Activated naive CD4-positive, alpha-beta T cell treated with anti-CD3 and anti-CD28 coated beads for 36 hours (primary cell): Measurements from ENCODE around the gene AP3B2. TPM values are rescaled to one million over a fixed set of nuclear protein-coding genes. Genes with fewer than 3 reads are reported as not detected.

Experiments used
- CTCF ChIA-PET: fragments of 350-600 bp; sonication (Branson Sonifier 250); formaldehyde crosslinking; loops from one replicate; lab custom pipeline; 2021; ENCODE audit warnings: antibody characterized with exemption; lab: Charles Lee
- DNase-seq: peaks from one replicate; pipeline ENCODE4 v3.0.0-alpha.2; 2020
- H3K27ac Mint-ChIP-seq: one replicate; pipeline ENCODE4 v1.8.0; 2021; ENCODE audit warnings: mild to moderate bottlenecking, mixed read lengths
- H3K27me3 Mint-ChIP-seq: one replicate; pipeline ENCODE4 v1.8.0; 2021; ENCODE audit warnings: low read depth, mixed read lengths
- H3K36me3 Mint-ChIP-seq: one replicate; pipeline ENCODE4 v1.8.0; 2021; ENCODE audit warnings: low read depth, mixed read lengths
- H3K4me1 Mint-ChIP-seq: one replicate; pipeline ENCODE4 v1.8.0; 2021; ENCODE audit warnings: low read depth, mixed read lengths
- H3K4me3 Mint-ChIP-seq: one replicate; pipeline ENCODE4 v1.8.0; 2021; ENCODE audit warnings: mild to moderate bottlenecking, moderate library complexity, mixed read lengths
- H3K9me3 Mint-ChIP-seq: one replicate; pipeline ENCODE4 v1.8.0; 2021; ENCODE audit warnings: mixed read lengths
- intact Hi-C: fragments of 100-400 bp; cut with micrococcal nuclease; formaldehyde crosslinking; loops from one replicate; pipeline ENCODE4 v1.15.1; 2023
- total RNA-seq, 2 experiments: library from RNA; stranded (reverse); gene quantifications; one replicate each; pipeline ENCODE4 v1.2.3, GENCODE V29; 2021

The AP3B2 gene
- total RNA-seq, 2 experiments from 2014 or later = 0.37 to 0.52 TPM

DNA sequence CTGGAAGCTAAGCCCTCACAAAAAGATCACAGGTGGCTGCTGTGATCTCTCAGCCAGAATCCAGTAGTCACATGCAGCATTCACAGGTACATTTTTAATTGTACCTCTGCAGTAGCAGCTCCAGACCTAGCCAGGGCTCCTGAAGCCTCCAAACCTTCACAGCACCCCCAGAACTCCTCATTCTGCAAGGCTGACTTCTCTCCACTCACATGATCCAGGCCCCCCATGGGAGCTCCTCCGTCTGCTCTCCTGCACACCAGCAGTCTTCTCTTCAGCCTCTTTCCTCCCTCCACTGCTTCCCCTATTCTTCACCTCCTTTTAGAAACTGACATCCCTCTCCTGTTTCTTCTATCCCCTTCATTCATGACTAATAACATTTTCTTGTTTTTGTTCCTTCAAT lies 49.3 kb downstream of the AP3B2 start:
- intact Hi-C loops = no loop called here
- DNase-seq = no peak
- no peaks in the 10 kb centered on the region for H3K36me3 Mint-ChIP-seq
- no peaks in the 10 kb centered on the region for H3K4me1 Mint-ChIP-seq
- H3K9me3 Mint-ChIP-seq = no peaks in the 10 kb centered on the region
- no peak overlapping the region for H3K27ac Mint-ChIP-seq
- H3K27me3 Mint-ChIP-seq = peaks cover 6% of the 10 kb centered on the region
- CTCF ChIA-PET = no interaction called here
- H3K4me3 Mint-ChIP-seq = no peak overlapping the region

DNA sequence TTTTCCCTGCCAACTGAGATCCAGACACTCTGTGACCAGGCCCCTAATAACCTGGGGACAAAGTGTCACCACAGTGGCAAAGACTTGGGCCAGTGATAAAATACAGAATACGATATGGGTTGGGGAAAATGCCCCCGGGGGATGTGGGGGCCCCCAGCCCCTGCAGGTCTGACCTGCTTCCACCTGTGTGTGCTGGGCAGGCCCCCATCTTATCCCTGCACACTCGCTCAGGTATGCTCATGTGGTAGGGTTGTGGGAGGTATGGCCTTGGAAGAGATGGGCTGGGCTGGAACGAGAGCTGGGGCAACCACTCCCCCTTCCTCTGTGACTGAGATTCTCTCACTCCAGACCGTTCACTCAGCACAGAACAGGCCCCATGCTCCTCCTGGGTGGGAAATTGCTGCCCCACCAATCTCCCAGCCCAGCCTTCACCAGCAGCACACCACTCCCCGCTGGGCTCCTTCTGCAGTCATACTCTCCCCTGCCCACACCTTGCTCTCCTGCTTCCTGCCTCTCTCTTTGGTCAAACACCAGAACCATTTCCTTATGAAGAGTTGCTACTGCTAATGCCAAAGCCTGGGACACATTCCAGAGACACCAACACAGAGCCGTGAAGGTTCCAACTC lies 52.9 kb downstream of the AP3B2 start:
- no peak overlapping the region for H3K27ac Mint-ChIP-seq
- DNase-seq = no peak
- H3K4me1 Mint-ChIP-seq = no peaks in the 10 kb centered on the region
- H3K4me3 Mint-ChIP-seq = no peak overlapping the region
- no peaks in the 10 kb centered on the region for H3K9me3 Mint-ChIP-seq
- CTCF ChIA-PET = interaction anchor here (0.6 kb wide), 1 partner anchor 31 kb away, joined by 3 read pairs; no protein-coding TSS in a partner anchor
- intact Hi-C loops = no loop called here
- H3K27me3 Mint-ChIP-seq = peaks cover 4% of the 10 kb centered on the region
- H3K36me3 Mint-ChIP-seq = no peaks in the 10 kb centered on the region

DNA sequence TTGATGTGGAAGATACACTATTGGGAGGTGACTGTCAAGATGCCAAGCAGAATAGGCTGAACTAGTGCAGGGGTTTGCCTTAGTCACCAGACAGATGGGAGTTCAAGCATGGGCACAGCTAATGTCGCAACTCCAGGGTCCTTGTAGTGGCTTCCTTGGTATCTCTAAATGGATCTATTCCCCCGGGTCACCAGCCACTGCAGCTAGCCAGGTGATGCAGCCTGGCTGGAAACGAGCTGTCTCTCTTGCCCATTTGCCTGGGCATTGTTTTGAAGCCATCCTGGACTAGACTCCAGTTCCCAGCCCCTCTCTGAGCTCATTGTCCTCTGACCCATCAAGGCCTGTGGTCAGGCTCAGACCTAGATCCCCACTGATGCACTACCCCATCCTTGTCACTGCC lies 54.1 kb downstream of the AP3B2 start:
- no peak overlapping the region for H3K4me3 Mint-ChIP-seq
- no peaks in the 10 kb centered on the region for H3K4me1 Mint-ChIP-seq
- H3K27me3 Mint-ChIP-seq = peaks cover 4% of the 10 kb centered on the region
- H3K27ac Mint-ChIP-seq = no peak overlapping the region
- no peak for DNase-seq
- intact Hi-C loops = no loop called here
- no peaks in the 10 kb centered on the region for H3K9me3 Mint-ChIP-seq
- H3K36me3 Mint-ChIP-seq = no peaks in the 10 kb centered on the region
- CTCF ChIA-PET = no interaction called here

DNA sequence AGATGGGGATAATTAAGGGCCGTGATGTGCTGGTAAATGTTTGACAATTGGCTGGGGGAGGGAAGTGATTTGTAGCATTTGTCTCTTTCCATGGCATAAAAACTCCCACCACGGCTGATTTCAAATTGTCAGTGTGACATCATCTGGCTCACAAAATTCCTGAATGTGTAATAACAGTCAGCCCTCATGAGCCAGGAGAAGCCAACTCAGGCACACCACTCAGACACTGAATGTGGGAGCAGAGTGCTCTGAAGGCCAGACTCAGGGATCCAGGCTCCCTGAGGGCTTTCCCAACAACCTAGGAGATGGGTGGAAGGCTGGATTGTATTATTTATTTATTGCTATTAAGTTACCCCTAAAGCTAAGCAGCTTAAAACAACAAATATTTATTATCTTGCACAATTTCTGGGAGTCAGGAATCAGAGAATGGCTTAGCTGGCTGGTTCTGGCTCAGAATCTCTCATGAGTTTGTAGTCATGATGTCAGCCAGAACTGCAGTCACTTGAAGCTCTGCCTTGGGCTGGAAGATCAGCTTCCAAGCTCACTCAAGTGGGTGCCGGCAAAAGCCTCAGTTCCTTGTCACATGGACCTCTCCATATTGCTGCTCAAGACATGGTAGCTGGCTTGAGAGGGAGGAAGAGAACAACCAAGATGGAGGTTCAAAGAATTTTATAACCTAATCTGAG lies 56.0 kb downstream of the AP3B2 start:
- Mint-ChIP-seq H3K27me3 (peaks cover 11% of the 10 kb centered on the region), H3K9me3 (no peaks in the 10 kb centered on the region), H3K4me3 (no peak overlapping the region), H3K27ac (no peak overlapping the region), H3K36me3 (no peaks in the 10 kb centered on the region), H3K4me1 (no peaks in the 10 kb centered on the region)
- intact Hi-C loops = no loop called here
- no peak for DNase-seq
- CTCF ChIA-PET = no interaction called here

DNA sequence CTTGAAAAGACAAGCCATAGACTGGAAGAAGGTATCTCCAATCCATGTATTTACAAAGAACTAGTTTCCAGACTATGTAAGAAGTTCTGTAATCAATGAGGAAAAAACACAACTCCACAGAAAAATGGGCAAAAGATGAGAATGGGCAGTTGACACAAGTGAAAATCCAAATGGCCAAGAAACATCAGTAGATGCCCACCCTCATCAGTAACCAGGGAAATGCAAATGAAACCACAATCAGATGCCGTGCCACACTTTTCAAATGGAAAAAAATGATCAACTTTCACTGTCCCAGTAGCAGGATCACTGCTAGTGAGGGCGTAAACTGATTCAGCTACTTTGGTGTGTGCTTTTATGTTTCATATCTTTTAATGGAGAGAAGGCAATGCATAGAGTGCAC lies 58.0 kb downstream of the AP3B2 start:
- intact Hi-C loops = no loop called here
- CTCF ChIA-PET = no interaction called here
- Mint-ChIP-seq H3K27me3 (peaks cover 21% of the 10 kb centered on the region), H3K27ac (no peak overlapping the region), H3K4me3 (no peak overlapping the region), H3K36me3 (no peaks in the 10 kb centered on the region), H3K9me3 (no peaks in the 10 kb centered on the region), H3K4me1 (peaks cover 5% of the 10 kb centered on the region)
- DNase-seq = no peak

DNA sequence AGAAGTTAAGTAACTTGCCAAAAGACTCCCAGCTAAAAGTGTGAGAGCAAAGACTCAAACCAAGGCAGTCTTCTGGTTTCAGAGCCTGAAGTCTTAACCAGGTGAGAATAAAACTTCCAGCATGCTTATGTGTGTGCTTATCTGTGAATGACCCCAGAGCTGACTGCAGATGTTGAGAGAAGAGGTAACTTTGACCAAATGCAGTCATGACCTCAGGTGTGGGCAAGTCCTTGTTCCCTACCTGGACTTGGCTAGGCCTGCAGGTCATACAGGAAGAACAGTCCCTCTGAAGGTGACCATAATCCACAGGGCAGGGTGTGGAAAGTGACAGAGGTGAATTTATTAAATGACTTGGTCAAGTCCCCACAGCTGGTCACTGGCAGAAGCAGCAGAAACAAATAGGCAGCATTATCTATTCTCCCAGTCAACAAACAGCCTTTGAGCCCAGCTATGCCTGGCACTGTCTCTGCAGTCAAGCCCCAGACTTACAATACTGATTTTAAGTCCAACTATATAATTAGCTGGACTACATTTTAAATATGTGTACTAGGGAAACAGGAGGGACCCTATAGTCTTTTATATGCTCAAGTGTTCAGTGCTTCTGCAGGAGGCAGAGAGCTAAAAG lies 59.5 kb downstream of the AP3B2 start:
- CTCF ChIA-PET = interaction anchor here (0.6 kb wide), 1 partner anchor 631 kb away, joined by 3 read pairs; no protein-coding TSS in a partner anchor
- H3K4me3 Mint-ChIP-seq = no peak overlapping the region
- peaks cover 8% of the 10 kb centered on the region for H3K4me1 Mint-ChIP-seq
- DNase-seq = no peak
- H3K27ac Mint-ChIP-seq = no peak overlapping the region
- no peaks in the 10 kb centered on the region for H3K9me3 Mint-ChIP-seq
- intact Hi-C loops = no loop called here
- peaks cover 27% of the 10 kb centered on the region for H3K27me3 Mint-ChIP-seq
- H3K36me3 Mint-ChIP-seq = no peaks in the 10 kb centered on the region

DNA sequence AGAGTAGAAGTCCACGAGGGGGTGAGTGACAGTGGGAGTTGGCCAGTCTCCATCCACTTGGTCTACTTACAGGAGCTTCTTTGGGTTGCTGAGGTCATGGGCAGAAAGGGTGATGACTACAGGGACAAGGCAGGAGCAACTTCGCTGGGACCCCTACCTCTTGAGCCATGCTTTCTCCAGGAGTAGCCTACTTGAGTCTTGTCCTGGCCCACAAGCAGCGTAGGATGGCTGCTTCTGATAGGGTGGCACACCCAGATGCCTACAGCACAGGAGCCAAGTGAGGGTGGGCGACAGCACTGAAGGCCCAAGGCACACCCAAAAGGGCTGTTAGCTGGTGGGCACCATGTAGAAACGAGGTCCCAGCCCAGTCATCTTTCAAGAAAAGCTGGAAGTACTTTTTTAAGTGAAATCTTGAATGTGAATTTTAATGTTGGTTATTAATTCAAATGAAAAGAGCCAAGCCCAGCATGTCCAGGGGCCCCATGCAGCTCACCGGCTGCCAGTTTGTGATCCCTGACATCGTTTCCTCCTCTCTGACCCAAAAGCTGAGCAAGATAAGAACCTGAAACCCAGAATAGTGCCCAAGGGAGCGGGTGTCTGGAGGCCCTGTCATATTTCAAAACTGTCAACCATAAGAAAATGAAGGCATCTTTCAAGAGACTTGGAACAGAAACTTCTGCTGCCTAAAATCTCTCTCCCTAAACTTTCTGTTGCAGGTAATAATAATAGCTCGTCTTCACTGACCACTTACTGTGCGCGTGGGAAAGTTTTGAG lies 60.3 kb downstream of the AP3B2 start:
- Mint-ChIP-seq H3K4me3 (no peak overlapping the region), H3K9me3 (no peaks in the 10 kb centered on the region), H3K36me3 (no peaks in the 10 kb centered on the region), H3K27ac (no peak overlapping the region), H3K27me3 (peaks cover 33% of the 10 kb centered on the region), H3K4me1 (peaks cover 8% of the 10 kb centered on the region)
- no peak for DNase-seq
- CTCF ChIA-PET = interaction anchor here (0.6 to 0.9 kb wide), 2 partner anchors 118 to 632 kb away, joined by 3 to 4 read pairs; no protein-coding TSS in a partner anchor
- intact Hi-C loops = loop anchor here (10.0 kb wide), 1 partner anchor 335 kb away; the partner anchor contains the start of gene RAMAC

DNA sequence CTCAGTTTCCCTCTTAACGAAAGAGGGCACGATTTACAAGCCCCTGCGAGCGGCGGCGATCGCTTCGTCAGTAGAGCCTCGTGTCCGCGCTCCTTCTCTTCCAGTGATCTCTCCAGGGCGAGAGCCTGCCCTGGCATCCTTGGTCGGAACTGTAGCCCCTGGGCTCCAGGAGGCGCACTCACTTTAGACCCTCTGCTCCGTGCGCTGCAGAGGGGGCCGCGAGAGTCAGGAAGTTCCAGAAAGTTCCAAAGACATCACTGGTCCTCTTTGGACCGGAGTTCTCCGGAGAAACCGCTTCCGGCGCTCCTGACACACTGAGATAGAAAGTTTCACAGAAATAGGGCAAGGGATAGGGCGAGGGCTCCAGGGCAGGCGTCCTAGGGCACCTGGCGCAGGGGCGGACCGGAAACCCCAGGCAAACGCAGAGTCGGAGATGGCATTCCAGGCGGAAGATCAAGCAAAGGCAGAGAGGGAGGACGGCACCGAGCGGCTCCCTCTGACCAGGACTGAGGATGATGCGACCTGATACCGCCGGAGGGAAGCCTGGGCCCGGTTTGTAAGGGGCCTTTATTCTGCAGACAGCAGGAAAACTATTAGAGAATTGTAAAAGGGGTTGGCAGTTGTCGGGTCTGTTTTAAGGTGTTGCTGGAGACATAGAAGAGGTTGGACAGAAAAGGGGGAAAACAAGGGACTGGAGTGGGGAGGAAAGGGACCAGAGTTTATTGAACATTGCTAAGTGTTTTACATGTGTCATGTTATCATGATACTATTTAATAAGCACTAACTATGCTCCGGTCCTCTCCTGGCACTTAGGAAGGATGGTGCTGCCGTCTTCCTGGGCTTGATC lies 61.2 kb downstream of the AP3B2 start:
- H3K27ac Mint-ChIP-seq = no peak overlapping the region
- intact Hi-C loops = loop anchor here (10.0 kb wide), 1 partner anchor 336 kb away; the partner anchor contains the start of gene RAMAC
- peaks cover 39% of the 10 kb centered on the region for H3K27me3 Mint-ChIP-seq
- H3K36me3 Mint-ChIP-seq = no peaks in the 10 kb centered on the region
- DNase-seq = no peak
- peak overlapping the region; percentile 48 for H3K4me3 Mint-ChIP-seq
- H3K9me3 Mint-ChIP-seq = no peaks in the 10 kb centered on the region
- H3K4me1 Mint-ChIP-seq = peaks cover 8% of the 10 kb centered on the region
- CTCF ChIA-PET = interaction anchor here (0.9 kb wide), 1 partner anchor 117 kb away, joined by 4 read pairs; no protein-coding TSS in a partner anchor

DNA sequence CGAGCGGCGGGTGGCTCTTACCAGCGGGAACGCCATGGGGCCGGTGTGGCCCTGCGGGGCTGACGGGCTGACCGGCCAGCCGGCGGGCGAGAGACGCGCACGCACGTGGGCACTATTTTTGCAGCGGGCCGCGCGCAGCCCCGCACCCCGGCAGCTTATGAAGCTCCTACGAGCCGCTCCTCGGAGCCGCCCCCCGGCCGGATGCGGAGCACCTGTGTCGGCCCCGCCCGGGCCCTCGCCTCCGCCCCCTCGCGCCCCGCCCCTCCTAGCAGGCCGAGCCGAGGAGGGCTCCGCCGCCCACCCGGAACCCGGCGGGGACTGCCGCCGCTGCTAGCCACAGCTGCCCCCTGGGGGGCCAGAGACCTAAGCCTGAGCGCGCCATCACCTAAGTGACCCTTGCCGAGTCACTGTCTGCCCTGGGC lies 61.8 kb downstream of the AP3B2 start:
- Mint-ChIP-seq H3K36me3 (no peaks in the 10 kb centered on the region), H3K4me3 (peak overlapping the region; percentile 48), H3K27me3 (peaks cover 43% of the 10 kb centered on the region), H3K27ac (no peak overlapping the region), H3K9me3 (no peaks in the 10 kb centered on the region), H3K4me1 (peaks cover 8% of the 10 kb centered on the region)
- intact Hi-C loops = loop anchor here (10.0 kb wide), 1 partner anchor 337 kb away; the partner anchor contains the start of gene RAMAC
- CTCF ChIA-PET = no interaction called here
- peak; percentile 39 for DNase-seq

DNA sequence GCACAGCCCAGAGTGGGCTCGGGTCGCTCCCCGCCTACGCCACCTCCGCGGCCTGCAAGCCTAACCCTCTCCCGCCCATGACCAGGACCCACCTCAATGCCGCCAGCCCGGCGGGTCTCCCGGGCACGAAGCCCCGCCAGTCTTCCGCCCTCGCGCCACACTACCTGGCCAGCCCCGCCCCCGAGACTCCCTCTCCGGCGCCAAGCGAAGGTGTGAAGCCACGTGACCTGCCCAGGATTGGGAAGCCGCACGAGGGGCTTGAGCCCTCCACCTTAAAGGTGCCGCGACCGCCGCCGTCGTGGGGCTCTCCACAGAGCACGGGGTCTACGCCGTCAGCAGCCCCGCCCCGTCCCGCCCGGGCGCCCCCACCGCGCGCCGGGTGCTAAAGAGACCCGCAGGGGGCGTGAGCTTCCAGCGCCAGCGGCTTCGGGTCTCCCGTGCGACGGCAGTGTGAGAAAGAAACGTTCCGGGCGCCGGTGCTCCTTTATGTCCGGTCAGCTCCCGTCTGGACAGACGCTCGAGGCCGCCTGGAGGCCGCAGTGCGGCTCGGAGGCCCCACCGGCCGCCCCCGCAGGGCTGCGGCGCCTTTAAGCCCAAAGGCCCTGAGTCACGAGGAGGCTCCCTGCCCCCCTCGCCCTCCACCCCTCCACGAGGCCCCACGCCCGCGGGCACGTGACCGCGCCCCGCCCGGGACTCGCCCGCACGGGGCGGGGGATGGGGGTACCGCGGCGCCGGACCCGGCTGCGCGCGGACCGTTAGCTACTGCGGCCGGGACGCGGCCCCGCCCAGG lies 62.4 kb downstream of the AP3B2 start, which contains the start of gene CPEB1:
Gene CPEB1, minus strand, starts transcription at position 319 of the 790 bp plus-strand sequence. CDS start 18,904 bp downstream, outside the sequence.
- intact Hi-C loops = loop anchor here (10.0 kb wide), 1 partner anchor 338 kb away; the partner anchor contains the start of gene RAMAC
- Mint-ChIP-seq H3K9me3 (no peaks in the 10 kb centered on the region), H3K27me3 (peaks cover 43% of the 10 kb centered on the region), H3K27ac (no peak within 1 kb of the TSS), H3K36me3 (no peaks in the 10 kb centered on the region), H3K4me3 (peak within 1 kb of the TSS; percentile 48), H3K4me1 (peaks cover 8% of the 10 kb centered on the region)
- CTCF ChIA-PET = no interaction called here
- DNase-seq = peak; percentile 39
